ENCODE results near the gene EXOC5.

GRCh38 chr14:57295239-57295638 is 26.5 kb upstream of the EXOC5 start:
- no peak for TF ChIP-seq CTCF (conservative IDR thresholded peaks at IDR 0.05 in 1 of 2, IDR thresholded peaks at IDR 0.05 in 1 of 2; ENCODE audit: extremely low read depth in 1 of 2, insufficient read depth in 1 of 2, low read depth in 1 of 2, low read length in 2 of 2)
- TF ChIP-seq EZH2 (IDR thresholded peaks at IDR 0.05; ENCODE audit: borderline replicate concordance, low read length), result no peak

Measured in mammary epithelial cell (primary cell).